ENCODE data around the gene KLK3.

The KLK3 gene

DNA sequence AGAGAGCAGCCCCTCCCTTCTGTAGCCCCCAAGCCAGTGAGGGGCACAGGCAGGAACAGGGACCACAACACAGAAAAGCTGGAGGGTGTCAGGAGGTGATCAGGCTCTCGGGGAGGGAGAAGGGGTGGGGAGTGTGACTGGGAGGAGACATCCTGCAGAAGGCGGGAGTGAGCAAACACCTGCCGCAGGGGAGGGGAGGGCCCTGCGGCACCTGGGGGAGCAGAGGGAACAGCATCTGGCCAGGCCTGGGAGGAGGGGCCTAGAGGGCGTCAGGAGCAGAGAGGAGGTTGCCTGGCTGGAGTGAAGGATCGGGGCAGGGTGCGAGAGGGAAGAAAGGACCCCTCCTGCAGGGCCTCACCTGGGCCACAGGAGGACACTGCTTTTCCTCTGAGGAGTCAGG is 4.2 kb downstream of the KLK3 start:
- Histone ChIP-seq H3K9me3 (ENCODE audit: low read length) (no peaks in the 10 kb centered on the region), H3K27me3 (ENCODE audit: insufficient read depth, low read length) (peaks cover 53% of the 10 kb centered on the region), H3K36me3 (ENCODE audit: insufficient read depth, low read length) (no peaks in the 10 kb centered on the region), H2AFZ (ENCODE audit: low read depth, low read length) (no peak overlapping the region), H3K4me3 (ENCODE audit: low read length) (no peak overlapping the region), H3K4me1 (ENCODE audit: insufficient read depth, low read length) (no peaks in the 10 kb centered on the region)

DNA sequence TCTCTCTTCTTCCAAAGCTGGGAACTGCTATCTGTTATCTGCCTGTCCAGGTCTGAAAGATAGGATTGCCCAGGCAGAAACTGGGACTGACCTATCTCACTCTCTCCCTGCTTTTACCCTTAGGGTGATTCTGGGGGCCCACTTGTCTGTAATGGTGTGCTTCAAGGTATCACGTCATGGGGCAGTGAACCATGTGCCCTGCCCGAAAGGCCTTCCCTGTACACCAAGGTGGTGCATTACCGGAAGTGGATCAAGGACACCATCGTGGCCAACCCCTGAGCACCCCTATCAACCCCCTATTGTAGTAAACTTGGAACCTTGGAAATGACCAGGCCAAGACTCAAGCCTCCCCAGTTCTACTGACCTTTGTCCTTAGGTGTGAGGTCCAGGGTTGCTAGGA is 5.1 kb downstream of the KLK3 start:
- no peaks in the 10 kb centered on the region for H3K36me3 ChIP-seq (ENCODE audit: insufficient read depth, low read length)
- H3K4me3 ChIP-seq (ENCODE audit: low read length), result no peak overlapping the region
- H2AFZ ChIP-seq (ENCODE audit: low read depth, low read length), result no peak overlapping the region
- H3K9me3 ChIP-seq (ENCODE audit: low read length), result no peaks in the 10 kb centered on the region
- H3K27me3 ChIP-seq (ENCODE audit: insufficient read depth, low read length), result peaks cover 51% of the 10 kb centered on the region
- H3K4me1 ChIP-seq (ENCODE audit: insufficient read depth, low read length), result no peaks in the 10 kb centered on the region

DNA sequence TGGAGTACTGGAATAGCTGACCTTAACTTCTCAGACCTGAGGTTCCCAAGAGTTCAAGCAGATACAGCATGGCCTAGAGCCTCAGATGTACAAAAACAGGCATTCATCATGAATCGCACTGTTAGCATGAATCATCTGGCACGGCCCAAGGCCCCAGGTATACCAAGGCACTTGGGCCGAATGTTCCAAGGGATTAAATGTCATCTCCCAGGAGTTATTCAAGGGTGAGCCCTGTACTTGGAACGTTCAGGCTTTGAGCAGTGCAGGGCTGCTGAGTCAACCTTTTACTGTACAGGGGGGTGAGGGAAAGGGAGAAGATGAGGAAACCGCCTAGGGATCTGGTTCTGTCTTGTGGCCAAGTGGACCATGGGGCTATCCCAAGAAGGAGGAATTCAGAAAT is 6.3 kb downstream of the KLK3 start:
- no peak overlapping the region for H2AFZ ChIP-seq (ENCODE audit: low read depth, low read length)
- no peaks in the 10 kb centered on the region for H3K4me1 ChIP-seq (ENCODE audit: insufficient read depth, low read length)
- H3K9me3 ChIP-seq (ENCODE audit: low read length), result no peaks in the 10 kb centered on the region
- no peaks in the 10 kb centered on the region for H3K36me3 ChIP-seq (ENCODE audit: insufficient read depth, low read length)
- peaks cover 45% of the 10 kb centered on the region for H3K27me3 ChIP-seq (ENCODE audit: insufficient read depth, low read length)
- no peak overlapping the region for H3K4me3 ChIP-seq (ENCODE audit: low read length)

DNA sequence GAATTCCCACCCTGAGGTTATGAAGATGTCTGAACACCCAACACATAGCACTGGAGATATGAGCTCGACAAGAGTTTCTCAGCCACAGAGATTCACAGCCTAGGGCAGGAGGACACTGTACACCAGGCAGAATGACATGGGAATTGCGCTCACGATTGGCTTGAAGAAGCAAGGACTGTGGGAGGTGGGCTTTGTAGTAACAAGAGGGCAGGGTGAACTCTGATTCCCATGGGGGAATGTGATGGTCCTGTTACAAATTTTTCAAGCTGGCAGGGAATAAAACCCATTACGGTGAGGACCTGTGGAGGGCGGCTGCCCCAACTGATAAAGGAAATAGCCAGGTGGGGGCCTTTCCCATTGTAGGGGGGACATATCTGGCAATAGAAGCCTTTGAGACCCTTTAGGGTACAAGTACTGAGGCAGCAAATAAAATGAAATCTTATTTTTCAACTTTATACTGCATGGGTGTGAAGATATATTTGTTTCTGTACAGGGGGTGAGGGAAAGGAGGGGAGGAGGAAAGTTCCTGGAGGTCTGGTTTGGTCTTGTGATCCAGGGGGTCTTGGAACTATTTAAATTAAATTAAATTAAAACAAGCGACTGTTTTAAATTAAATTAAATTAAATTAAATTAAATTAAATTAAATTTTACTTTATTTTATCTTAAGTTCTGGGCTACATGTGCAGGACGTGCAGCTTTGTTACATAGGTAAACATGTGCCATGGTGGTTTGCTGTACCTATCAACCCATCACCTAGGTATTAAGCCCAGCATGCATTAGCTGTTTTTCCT is 7.0 kb downstream of the KLK3 start:
- Histone ChIP-seq H3K36me3 (ENCODE audit: insufficient read depth, low read length) (no peaks in the 10 kb centered on the region), H3K4me1 (ENCODE audit: insufficient read depth, low read length) (no peaks in the 10 kb centered on the region), H3K27me3 (ENCODE audit: insufficient read depth, low read length) (peaks cover 48% of the 10 kb centered on the region), H3K4me3 (ENCODE audit: low read length) (no peak overlapping the region), H2AFZ (ENCODE audit: low read depth, low read length) (no peak overlapping the region), H3K9me3 (ENCODE audit: low read length) (no peaks in the 10 kb centered on the region)

DNA sequence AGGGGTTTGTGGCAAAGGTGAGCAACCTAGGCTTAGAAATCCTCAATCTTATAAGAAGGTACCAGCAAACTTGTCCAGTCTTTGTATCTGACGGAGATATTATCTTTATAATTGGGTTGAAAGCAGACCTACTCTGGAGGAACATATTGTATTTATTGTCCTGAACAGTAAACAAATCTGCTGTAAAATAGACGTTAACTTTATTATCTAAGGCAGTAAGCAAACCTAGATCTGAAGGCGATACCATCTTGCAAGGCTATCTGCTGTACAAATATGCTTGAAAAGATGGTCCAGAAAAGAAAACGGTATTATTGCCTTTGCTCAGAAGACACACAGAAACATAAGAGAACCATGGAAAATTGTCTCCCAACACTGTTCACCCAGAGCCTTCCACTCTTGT is 14.8 kb downstream of the KLK3 start:
- peaks cover 25% of the 10 kb centered on the region for H3K27me3 ChIP-seq (ENCODE audit: insufficient read depth, low read length)

DNA sequence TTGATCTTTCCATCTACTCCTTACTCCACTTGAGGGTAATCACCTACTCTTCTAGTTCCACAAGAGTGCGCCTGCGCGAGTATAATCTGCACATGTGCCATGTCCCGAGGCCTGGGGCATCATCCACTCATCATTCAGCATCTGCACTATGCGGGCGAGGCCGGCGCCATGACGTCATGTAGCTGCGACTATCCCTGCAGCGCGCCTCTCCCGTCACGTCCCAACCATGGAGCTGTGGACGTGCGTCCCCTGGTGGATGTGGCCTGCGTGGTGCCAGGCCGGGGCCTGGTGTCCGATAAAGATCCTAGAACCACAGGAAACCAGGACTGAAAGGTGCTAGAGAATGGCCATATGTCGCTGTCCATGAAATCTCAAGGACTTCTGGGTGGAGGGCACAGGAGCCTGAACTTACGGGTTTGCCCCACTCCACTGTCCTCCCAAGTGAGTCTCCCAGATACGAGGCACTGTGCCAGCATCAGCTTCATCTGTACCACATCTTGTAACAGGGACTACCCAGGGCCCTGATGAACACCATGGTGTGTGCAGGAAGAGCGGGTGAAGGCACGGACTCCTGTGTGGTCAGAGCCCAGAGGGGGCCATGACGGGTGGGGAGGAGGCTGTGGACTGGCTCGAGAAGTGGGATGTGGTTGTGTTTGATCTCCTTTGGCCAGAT is 15.8 kb downstream of the KLK3 start:
- no peak overlapping the region for H3K4me3 ChIP-seq (ENCODE audit: low read length)
- no peaks in the 10 kb centered on the region for H3K36me3 ChIP-seq (ENCODE audit: insufficient read depth, low read length)
- no peaks in the 10 kb centered on the region for H3K4me1 ChIP-seq (ENCODE audit: insufficient read depth, low read length)
- H3K9me3 ChIP-seq (ENCODE audit: low read length), result no peaks in the 10 kb centered on the region
- peaks cover 34% of the 10 kb centered on the region for H3K27me3 ChIP-seq (ENCODE audit: insufficient read depth, low read length)
- H2AFZ ChIP-seq (ENCODE audit: low read depth, low read length), result no peak overlapping the region

More for the DNA sequence above, 14.8 kb downstream of the KLK3 start:
- H2AFZ ChIP-seq (ENCODE audit: low read depth, low read length), result no peak overlapping the region
- no peaks in the 10 kb centered on the region for H3K9me3 ChIP-seq (ENCODE audit: low read length)
- H3K4me1 ChIP-seq (ENCODE audit: insufficient read depth, low read length), result no peaks in the 10 kb centered on the region
- H3K4me3 ChIP-seq (ENCODE audit: low read length), result no peak overlapping the region
- no peaks in the 10 kb centered on the region for H3K36me3 ChIP-seq (ENCODE audit: insufficient read depth, low read length)

DNA sequence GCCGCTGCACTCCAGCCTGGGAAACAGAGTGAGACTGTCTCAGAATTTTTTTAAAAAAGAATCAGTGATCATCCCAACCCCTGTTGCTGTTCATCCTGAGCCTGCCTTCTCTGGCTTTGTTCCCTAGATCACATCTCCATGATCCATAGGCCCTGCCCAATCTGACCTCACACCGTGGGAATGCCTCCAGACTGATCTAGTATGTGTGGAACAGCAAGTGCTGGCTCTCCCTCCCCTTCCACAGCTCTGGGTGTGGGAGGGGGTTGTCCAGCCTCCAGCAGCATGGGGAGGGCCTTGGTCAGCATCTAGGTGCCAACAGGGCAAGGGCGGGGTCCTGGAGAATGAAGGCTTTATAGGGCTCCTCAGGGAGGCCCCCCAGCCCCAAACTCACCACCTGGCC is 18.3 kb downstream of the KLK3 start, which contains the start of gene KLK2:
Gene KLK2 (plus strand): TSS at position 384 of the 400 bp plus-strand sequence. CDS start 35 bp downstream, outside the sequence.
- Histone ChIP-seq H3K27me3 (ENCODE audit: insufficient read depth, low read length) (peaks cover 49% of the 10 kb centered on the region), H3K9me3 (ENCODE audit: low read length) (no peaks in the 10 kb centered on the region), H3K4me3 (ENCODE audit: low read length) (no peak within 1 kb of the TSS), H3K36me3 (ENCODE audit: insufficient read depth, low read length) (no peaks in the 10 kb centered on the region), H3K4me1 (ENCODE audit: insufficient read depth, low read length) (no peaks in the 10 kb centered on the region), H2AFZ (ENCODE audit: low read depth, low read length) (no peak within 1 kb of the TSS)

DNA sequence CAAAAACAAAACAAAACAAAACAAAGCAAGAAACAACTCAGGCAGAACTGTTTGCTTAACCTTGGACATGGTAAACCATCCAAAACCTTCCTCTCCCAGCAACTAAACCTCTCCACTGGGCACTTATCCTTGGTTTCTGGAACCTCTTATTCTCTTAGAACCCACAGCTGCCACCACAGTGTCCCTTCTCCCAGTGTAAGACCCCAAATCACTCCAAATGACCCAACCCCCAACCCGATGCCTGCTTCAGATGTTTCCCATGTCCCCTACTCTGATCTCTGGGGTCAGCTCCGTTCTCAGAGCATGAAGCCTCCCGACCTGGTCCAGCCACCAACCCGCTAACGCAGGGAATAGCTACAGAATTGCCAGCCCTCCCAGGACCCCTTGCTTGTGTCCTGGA is 19.5 kb downstream of the KLK3 start:
- Histone ChIP-seq H3K4me1 (ENCODE audit: insufficient read depth, low read length) (no peaks in the 10 kb centered on the region), H3K4me3 (ENCODE audit: low read length) (no peak overlapping the region), H3K27me3 (ENCODE audit: insufficient read depth, low read length) (peaks cover 51% of the 10 kb centered on the region)

DNA sequence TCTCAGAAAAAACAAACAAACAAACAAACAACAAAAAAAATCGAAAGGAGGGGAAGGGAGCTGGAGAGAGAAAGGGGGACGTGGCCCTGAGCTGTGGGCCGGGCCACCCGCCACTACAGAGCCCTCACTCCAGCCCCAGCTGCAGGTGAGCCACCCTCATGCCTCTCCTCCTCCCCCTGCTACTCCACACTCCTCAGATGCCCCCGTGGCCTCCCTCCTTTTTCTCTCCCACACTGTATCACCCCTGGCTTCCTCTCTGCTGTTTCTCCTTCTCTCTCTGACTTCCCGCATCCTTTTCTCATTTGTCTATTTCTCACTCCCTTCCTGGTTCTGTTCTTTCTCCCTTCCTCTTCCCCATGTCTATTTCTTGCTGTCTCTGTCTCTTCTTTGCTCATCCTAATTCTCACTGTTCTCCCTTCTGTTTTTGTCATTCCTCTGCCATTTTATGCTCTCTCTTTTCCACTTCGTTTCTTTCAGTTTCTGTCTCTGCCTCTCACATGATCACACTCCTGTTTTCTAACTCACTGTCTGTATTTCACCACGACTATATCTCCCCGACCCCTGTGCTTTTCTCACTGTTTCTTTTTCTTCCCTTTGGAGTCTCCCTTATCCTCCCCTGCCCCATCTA is 21.2 kb downstream of the KLK3 start:
- Histone ChIP-seq H3K4me1 (ENCODE audit: insufficient read depth, low read length) (no peaks in the 10 kb centered on the region), H3K4me3 (ENCODE audit: low read length) (no peak overlapping the region), H2AFZ (ENCODE audit: low read depth, low read length) (no peak overlapping the region), H3K9me3 (ENCODE audit: low read length) (no peaks in the 10 kb centered on the region), H3K36me3 (ENCODE audit: insufficient read depth, low read length) (no peaks in the 10 kb centered on the region), H3K27me3 (ENCODE audit: insufficient read depth, low read length) (peaks cover 42% of the 10 kb centered on the region)

More for the DNA sequence above, 19.5 kb downstream of the KLK3 start:
- no peaks in the 10 kb centered on the region for H3K36me3 ChIP-seq (ENCODE audit: insufficient read depth, low read length)
- no peaks in the 10 kb centered on the region for H3K9me3 ChIP-seq (ENCODE audit: low read length)
- no peak overlapping the region for H2AFZ ChIP-seq (ENCODE audit: low read depth, low read length)

DNA sequence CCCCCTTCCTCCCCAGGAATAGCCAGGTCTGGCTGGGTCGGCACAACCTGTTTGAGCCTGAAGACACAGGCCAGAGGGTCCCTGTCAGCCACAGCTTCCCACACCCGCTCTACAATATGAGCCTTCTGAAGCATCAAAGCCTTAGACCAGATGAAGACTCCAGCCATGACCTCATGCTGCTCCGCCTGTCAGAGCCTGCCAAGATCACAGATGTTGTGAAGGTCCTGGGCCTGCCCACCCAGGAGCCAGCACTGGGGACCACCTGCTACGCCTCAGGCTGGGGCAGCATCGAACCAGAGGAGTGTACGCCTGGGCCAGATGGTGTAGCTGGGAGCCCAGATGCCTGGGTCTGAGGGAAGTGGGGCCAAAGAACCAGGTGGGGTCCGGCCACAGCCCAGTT is 21.7 kb downstream of the KLK3 start:
- no peak overlapping the region for H3K4me3 ChIP-seq (ENCODE audit: low read length)
- H3K36me3 ChIP-seq (ENCODE audit: insufficient read depth, low read length), result no peaks in the 10 kb centered on the region
- no peak overlapping the region for H2AFZ ChIP-seq (ENCODE audit: low read depth, low read length)
- H3K4me1 ChIP-seq (ENCODE audit: insufficient read depth, low read length), result no peaks in the 10 kb centered on the region
- no peaks in the 10 kb centered on the region for H3K9me3 ChIP-seq (ENCODE audit: low read length)
- H3K27me3 ChIP-seq (ENCODE audit: insufficient read depth, low read length), result peaks cover 40% of the 10 kb centered on the region

DNA sequence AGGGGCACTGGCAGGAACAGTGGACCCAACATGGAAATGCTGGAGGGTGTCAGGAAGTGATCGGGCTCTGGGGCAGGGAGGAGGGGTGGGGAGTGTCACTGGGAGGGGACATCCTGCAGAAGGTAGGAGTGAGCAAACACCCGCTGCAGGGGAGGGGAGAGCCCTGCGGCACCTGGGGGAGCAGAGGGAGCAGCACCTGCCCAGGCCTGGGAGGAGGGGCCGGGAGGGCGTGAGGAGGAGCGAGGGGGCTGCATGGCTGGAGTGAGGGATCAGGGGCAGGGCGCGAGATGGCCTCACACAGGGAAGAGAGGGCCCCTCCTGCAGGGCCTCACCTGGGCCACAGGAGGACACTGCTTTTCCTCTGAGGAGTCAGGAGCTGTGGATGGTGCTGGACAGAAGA is 22.6 kb downstream of the KLK3 start:
- Histone ChIP-seq H3K4me3 (ENCODE audit: low read length) (no peak overlapping the region), H3K27me3 (ENCODE audit: insufficient read depth, low read length) (peaks cover 45% of the 10 kb centered on the region), H2AFZ (ENCODE audit: low read depth, low read length) (no peak overlapping the region), H3K36me3 (ENCODE audit: insufficient read depth, low read length) (no peaks in the 10 kb centered on the region), H3K9me3 (ENCODE audit: low read length) (no peaks in the 10 kb centered on the region), H3K4me1 (ENCODE audit: insufficient read depth, low read length) (no peaks in the 10 kb centered on the region)

DNA sequence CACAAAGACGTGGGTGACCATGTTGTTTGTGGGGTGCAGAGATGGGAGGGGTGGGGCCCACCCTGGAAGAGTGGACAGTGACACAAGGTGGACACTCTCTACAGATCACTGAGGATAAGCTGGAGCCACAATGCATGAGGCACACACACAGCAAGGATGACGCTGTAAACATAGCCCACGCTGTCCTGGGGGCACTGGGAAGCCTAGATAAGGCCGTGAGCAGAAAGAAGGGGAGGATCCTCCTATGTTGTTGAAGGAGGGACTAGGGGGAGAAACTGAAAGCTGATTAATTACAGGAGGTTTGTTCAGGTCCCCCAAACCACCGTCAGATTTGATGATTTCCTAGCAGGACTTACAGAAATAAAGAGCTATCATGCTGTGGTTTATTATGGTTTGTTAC is 24.1 kb downstream of the KLK3 start:
- H3K4me3 ChIP-seq (ENCODE audit: low read length), result no peak overlapping the region
- no peaks in the 10 kb centered on the region for H3K4me1 ChIP-seq (ENCODE audit: insufficient read depth, low read length)
- no peaks in the 10 kb centered on the region for H3K36me3 ChIP-seq (ENCODE audit: insufficient read depth, low read length)
- H3K27me3 ChIP-seq (ENCODE audit: insufficient read depth, low read length), result peaks cover 40% of the 10 kb centered on the region
- no peaks in the 10 kb centered on the region for H3K9me3 ChIP-seq (ENCODE audit: low read length)
- H2AFZ ChIP-seq (ENCODE audit: low read depth, low read length), result no peak overlapping the region

DNA sequence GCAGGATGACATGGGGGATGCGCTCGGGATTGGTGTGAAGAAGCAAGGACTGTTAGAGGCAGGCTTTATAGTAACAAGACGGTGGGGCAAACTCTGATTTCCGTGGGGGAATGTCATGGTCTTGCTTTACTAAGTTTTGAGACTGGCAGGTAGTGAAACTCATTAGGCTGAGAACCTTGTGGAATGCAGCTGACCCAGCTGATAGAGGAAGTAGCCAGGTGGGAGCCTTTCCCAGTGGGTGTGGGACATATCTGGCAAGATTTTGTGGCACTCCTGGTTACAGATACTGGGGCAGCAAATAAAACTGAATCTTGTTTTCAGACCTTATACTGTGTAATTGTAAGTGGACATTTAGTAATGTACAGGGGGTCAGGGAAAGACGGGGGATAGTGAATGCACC is 25.5 kb downstream of the KLK3 start:
- Histone ChIP-seq H3K27me3 (ENCODE audit: insufficient read depth, low read length) (peaks cover 30% of the 10 kb centered on the region), H2AFZ (ENCODE audit: low read depth, low read length) (no peak overlapping the region), H3K4me1 (ENCODE audit: insufficient read depth, low read length) (no peaks in the 10 kb centered on the region), H3K36me3 (ENCODE audit: insufficient read depth, low read length) (no peaks in the 10 kb centered on the region), H3K9me3 (ENCODE audit: low read length) (no peaks in the 10 kb centered on the region), H3K4me3 (ENCODE audit: low read length) (no peak overlapping the region)

Measured in neuron (in vitro differentiated cells).